Panc1 (cell line): ENCODE data around the gene SKI. TPM values are rescaled to one million over a fixed set of nuclear protein-coding genes. Genes with fewer than 3 reads are reported as not detected.
A peak's percentile ranks its signal among the peaks of the same experiment; 100 is the strongest.

Experiments used
- ATAC-seq: fragments of 200-7000 bp; cut with Tn5 transposase; 2 replicates; pipeline ENCODE4 v1.9.1; 2020; ENCODE audit warnings: mild to moderate bottlenecking, moderate library complexity
- BruUV-seq: library from RNA; stranded (reverse); fragments of 400-500 nt; replicated peaks from 2 replicates; lab custom pipeline; 2021; lab: Mats Ljungman, UMichigan
- CTCF ChIA-PET: fragments of 300-600 bp; sonication (Branson Sonifier 250); formaldehyde crosslinking; loops from one replicate; lab custom pipeline; 2022; ENCODE audit warnings: antibody characterized with exemption; lab: Charles Lee
- POLR2A ChIA-PET: fragments of 300-600 bp; sonication (Branson Sonifier 250); formaldehyde crosslinking; loops from one replicate; lab custom pipeline; 2022; ENCODE audit warnings: antibody characterized with exemption; lab: Charles Lee
- DNase-seq: peaks from one replicate; pipeline ENCODE4 v3.0.0-alpha.2; 2010; ENCODE audit warnings: low read depth, low spot score
- H3K27ac ChIP-seq: 2 replicates; pipeline ENCODE4 v1.5.1; 2011; ENCODE audit warnings: mild to moderate bottlenecking, low read length, inconsistent platforms
- H3K27me3 ChIP-seq: fragments of 200-500 bp; sonication (Bioruptor generic); 2 replicates; pipeline ENCODE4 v1.6.0; 2014; ENCODE audit warnings: low read length, inconsistent platforms; ENCODE audit not compliant: control insufficient read depth, insufficient read depth
- H3K36me3 ChIP-seq: fragments of 200-500 bp; sonication (Bioruptor generic); 2 replicates; pipeline ENCODE4 v1.5.1; 2014; ENCODE audit warnings: inconsistent platforms, mild to moderate bottlenecking, low read length, moderate library complexity; ENCODE audit not compliant: control insufficient read depth, insufficient read depth
- H3K4me1 ChIP-seq: 2 replicates; pipeline ENCODE4 v1.5.1; 2011; ENCODE audit warnings: inconsistent platforms, mild to moderate bottlenecking, low read length, moderate library complexity; ENCODE audit not compliant: control insufficient read depth, insufficient read depth
- H3K4me3 ChIP-seq, 2 experiments: 2 replicates each; pipeline ENCODE4 v1.5.1; 2011 to 2012; ENCODE audit warnings: low read depth in 2 of 2, low read length in 2 of 2, mild to moderate bottlenecking in 2 of 2, inconsistent platforms in 1 of 2, moderate library complexity in 1 of 2
- H3K9me3 ChIP-seq: fragments of 200-500 bp; sonication (Bioruptor generic); 2 replicates; pipeline ENCODE4 v1.5.1; 2014; ENCODE audit warnings: low read depth, mild to moderate bottlenecking, inconsistent platforms, low read length, moderate library complexity; ENCODE audit not compliant: control insufficient read depth, insufficient read depth
- POLR2AphosphoS5 ChIP-seq: IDR thresholded peaks from 2 replicates; pipeline ENCODE4 v1.6.1; 2012; ENCODE audit warnings: mild to moderate bottlenecking, low read depth, low read length, moderate library complexity
- REST ChIP-seq, 2 experiments: IDR thresholded peaks; 2 replicates each; pipeline ENCODE4 v1.6.1; 2011 to 2012; ENCODE audit warnings: low read depth in 2 of 2, control low read depth in 1 of 2, low read length in 1 of 2, mild to moderate bottlenecking in 1 of 2, moderate library complexity in 1 of 2; ENCODE audit not compliant: insufficient read depth in 1 of 2
- SIN3A ChIP-seq: IDR thresholded peaks from 2 replicates; pipeline ENCODE4 v1.6.1; 2012; ENCODE audit warnings: low read depth, mild to moderate bottlenecking, low read length, moderate library complexity, borderline replicate concordance; ENCODE audit not compliant: insufficient read depth
- TCF7L2 ChIP-seq: IDR thresholded peaks from 2 replicates; pipeline ENCODE4 v1.6.1; 2011; ENCODE audit warnings: mild to moderate bottlenecking, low read depth, low read length, inconsistent platforms
- in situ Hi-C: cut with HindIII; loops from 2 replicates; pipeline ENCODE4 v1.10.0; 2016; ENCODE audit warnings: low sequenced_read_pairs, low pct_unique_long_range_greater_than_20kb
- intact Hi-C: fragments of 100-400 bp; cut with micrococcal nuclease; formaldehyde crosslinking; loops from one replicate; pipeline ENCODE4 v1.10.0; 2022; ENCODE audit not compliant: unreplicated experiment
- total RNA-seq: library from RNA; stranded (reverse); gene quantifications from one replicate; pipeline ENCODE4 v1.2.1, GENCODE V29; 2021; ENCODE audit not compliant: unreplicated experiment
- TF ChIP-seq, protein P1 (sequence below): fragments of 450-650 bp; IDR thresholded peaks from 2 replicates; pipeline ENCODE4 v1.5.1; 2017; ENCODE audit warnings: mild to moderate bottlenecking

The SKI gene
- total RNA-seq, 1 experiment from 2014 or later: 63.2 TPM

GRCh38 chr1:2269922-2270259, 41.8 kb downstream of the SKI start:
- Histone ChIP-seq H3K27ac (no peak overlapping the region), H3K9me3 (no peaks in the 10 kb centered on the region), H3K4me3 (no peak overlapping the region), H3K4me1 (peaks cover 28% of the 10 kb centered on the region), H3K27me3 (no peaks in the 10 kb centered on the region), H3K36me3 (no peaks in the 10 kb centered on the region)
- ChIA-PET CTCF (no interaction called here), POLR2A (no interaction called here)
- BruUV-seq: no TSS peak
- intact Hi-C loops: no loop called here
- in situ Hi-C loops: no loop called here
- DNase-seq (no peak), ATAC-seq (no peak)
- TF ChIP-seq SIN3A (no peak), POLR2AphosphoS5 (no peak), TCF7L2 (no peak), REST (IDR thresholded peaks at IDR 0.05; ENCODE audit: insufficient read depth in 1 of 2, low read depth in 2 of 2, low read length in 1 of 2) (no peak)

- Histone ChIP-seq H3K4me1 (peaks cover 28% of the 10 kb centered on the region), H3K4me3 (no peak overlapping the region), H3K9me3 (no peaks in the 10 kb centered on the region), H3K27me3 (no peaks in the 10 kb centered on the region), H3K27ac (0 out of 2 replicates have a peak overlapping the region, but pooled peaks have one; percentile 29), H3K36me3 (no peaks in the 10 kb centered on the region)
- in situ Hi-C loops (no loop called here), intact Hi-C loops (no loop called here)
- ChIA-PET CTCF (interaction anchor here (0.7 kb wide), 1 partner anchor 76 kb away, joined by 3 read pairs; the partner anchor contains the start of gene FAAP20), POLR2A (no interaction called here)
- no TSS peak for BruUV-seq
- ATAC-seq (peak; percentile 31; the same call in 1 of the 2 replicates), DNase-seq (no peak)
- TF ChIP-seq, protein P1, sequence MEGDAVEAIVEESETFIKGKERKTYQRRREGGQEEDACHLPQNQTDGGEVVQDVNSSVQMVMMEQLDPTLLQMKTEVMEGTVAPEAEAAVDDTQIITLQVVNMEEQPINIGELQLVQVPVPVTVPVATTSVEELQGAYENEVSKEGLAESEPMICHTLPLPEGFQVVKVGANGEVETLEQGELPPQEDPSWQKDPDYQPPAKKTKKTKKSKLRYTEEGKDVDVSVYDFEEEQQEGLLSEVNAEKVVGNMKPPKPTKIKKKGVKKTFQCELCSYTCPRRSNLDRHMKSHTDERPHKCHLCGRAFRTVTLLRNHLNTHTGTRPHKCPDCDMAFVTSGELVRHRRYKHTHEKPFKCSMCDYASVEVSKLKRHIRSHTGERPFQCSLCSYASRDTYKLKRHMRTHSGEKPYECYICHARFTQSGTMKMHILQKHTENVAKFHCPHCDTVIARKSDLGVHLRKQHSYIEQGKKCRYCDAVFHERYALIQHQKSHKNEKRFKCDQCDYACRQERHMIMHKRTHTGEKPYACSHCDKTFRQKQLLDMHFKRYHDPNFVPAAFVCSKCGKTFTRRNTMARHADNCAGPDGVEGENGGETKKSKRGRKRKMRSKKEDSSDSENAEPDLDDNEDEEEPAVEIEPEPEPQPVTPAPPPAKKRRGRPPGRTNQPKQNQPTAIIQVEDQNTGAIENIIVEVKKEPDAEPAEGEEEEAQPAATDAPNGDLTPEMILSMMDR: no peak
- peak; percentile 25; the same call in 1 of the 2 replicates for TF ChIP-seq TCF7L2
- peak in 1 of 2 experiments; percentile 60; a peak in 1 of 4 replicates for TF ChIP-seq REST (IDR thresholded peaks at IDR 0.05; ENCODE audit: insufficient read depth in 1 of 2, low read depth in 2 of 2, low read length in 1 of 2)
Measured at GRCh38 chr1:2270260-2271100, 42.4 kb downstream of the SKI start.
